GM21717 (cell line): ENCODE results near the gene KRTAP5-7.

Experiments used
- ATAC-seq: cut with Tn5 transposase; IDR thresholded peaks from one replicate; pipeline ENCODE4 v1.9.1; 2021; ENCODE audit warnings: mild to moderate bottlenecking, moderate library complexity; ENCODE audit not compliant: unreplicated experiment

Gene KRTAP5-7

DNA sequence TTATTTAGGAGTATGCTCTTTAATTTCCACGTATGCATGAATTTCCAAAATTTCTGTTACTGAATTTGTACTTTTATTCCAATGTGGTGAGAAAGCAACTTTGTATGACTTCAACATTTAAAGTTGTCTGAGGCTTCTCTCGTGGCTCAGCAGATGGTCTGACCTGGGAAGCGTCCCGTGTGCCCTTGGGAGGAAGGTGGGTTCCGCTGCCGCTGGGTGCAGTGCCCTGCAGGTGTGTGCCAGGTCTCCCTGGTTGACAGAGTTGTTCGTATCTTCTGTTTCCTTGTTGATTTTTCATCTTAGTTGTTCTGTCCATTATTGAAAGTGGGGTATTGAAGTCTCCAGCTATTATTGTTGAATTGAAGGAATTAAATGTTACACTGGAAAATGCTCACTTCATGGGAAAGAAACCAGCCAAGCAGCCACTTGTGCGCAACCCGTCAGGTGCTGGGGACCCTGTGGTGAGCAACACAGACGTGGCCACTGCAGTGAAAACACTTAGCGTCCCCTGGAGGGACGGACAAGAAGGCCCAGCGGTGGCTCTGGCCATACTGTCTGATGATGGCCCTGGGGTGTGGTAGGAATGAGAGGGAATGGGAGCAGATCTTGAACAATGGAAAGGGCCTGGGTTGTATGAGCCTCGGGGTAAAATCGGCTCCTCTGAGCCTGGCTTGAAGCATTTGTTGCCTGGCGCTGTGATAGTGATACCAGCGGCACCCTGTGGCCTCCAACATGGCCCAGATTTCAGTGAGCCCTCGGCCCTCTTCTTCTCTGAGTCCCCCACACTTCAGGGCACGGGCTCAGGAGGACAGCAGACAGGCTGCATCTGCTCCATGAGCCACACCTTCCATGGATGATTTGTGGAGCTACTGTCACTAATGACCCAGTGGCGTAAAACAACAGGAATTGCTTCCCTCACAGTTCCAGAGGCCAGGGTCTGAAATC is 31.5 kb upstream of the KRTAP5-7 start:
- ATAC-seq, result no peak

DNA sequence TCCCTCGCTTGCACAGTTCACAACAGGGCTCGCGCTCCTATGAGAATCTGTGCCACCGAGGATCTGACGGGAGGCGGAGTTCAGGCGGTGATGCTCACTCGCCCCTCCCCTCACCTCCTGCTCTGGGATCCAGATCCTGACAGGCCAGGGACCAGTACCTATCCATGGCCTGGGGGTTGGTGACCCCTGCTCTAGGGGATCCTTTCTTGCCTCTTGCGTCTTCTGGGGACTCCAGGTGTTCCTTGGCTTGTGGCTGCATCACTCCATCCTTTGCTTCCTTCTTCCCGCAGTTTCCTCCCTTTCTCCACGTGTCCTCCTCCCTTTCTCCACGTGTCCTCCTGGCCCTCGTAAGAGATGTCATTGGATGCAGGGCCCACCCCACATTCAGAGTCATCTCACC is 30.6 kb upstream of the KRTAP5-7 start:
- no peak for ATAC-seq

DNA sequence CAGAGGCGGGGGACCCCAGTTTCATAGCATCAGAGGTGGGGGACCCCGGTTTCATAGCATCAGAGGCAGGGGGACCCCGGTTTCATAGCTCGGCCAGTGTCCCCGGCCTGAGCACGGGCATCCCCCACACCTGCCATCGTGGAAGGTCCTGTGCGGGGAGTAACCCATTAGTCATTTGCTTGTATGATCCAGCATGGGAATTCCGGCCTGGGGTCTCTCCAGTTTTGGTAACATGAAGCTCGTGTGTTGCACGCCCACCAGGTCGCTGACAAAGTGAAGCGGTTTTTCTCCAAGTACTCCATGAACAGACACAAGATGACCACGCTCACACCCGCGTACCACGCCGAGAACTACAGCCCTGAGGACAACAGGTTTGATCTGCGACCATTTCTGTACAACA is 29.0 kb upstream of the KRTAP5-7 start:
- no peak for ATAC-seq

DNA sequence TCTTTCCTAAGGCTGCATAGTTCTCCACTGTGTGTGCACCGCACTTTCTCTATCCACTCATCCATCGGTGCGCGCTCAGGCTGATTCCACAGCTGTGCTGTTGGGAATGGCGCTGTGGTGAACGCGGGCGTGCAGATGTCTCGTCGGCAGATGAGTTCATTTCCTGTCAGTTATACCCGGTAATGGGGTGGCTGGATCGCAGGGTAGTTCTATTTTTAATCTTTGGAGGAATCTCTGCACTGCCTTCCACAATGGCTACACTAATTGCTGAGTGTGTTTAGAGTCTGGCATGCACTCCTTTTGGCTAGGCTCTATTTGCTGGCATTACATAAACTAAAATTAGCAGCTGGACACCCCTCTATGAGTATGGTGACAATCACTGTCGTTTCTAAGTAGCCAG is 27.9 kb upstream of the KRTAP5-7 start:
- no peak for ATAC-seq

DNA sequence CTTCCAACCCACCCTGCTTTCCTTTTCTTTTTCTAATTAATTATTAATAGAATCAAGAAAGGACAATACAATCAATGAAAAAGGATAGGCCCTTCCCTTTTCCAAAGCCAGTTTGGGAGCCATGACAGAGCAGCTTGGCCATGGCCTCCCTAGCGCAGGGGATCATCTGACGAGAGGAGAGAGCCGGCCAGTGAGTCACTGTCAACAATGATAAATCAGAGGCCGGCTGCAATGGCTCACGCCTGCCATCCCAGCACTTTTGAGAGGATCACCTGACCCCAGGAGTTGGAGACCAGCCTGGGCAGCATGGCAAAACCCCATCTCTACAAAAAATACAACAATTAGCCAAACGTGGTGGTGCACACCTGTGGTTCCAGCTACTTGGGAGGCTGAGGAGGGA is 27.5 kb upstream of the KRTAP5-7 start:
- no peak for ATAC-seq

DNA sequence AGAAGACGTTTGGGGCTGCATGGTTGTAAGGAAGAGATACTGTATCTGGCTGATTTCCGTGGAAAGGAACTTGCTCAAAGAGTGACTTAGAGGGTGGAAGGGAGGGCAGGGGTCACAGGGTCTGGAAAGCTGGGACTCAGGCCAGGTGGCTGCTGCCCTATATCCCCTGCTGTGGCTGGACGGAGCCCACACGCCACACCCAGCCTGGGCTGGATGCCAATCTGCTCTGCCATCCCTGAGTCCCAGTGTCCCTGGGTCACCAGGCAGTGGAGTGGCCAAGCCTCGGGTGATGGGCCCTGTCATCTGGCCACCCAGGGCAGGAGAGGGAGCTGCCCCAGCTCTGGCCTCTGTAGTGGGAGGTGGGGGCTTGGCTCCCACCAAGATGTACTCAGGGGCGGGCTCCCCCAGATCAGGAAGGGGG is 26.5 kb upstream of the KRTAP5-7 start:
- no peak for ATAC-seq

DNA sequence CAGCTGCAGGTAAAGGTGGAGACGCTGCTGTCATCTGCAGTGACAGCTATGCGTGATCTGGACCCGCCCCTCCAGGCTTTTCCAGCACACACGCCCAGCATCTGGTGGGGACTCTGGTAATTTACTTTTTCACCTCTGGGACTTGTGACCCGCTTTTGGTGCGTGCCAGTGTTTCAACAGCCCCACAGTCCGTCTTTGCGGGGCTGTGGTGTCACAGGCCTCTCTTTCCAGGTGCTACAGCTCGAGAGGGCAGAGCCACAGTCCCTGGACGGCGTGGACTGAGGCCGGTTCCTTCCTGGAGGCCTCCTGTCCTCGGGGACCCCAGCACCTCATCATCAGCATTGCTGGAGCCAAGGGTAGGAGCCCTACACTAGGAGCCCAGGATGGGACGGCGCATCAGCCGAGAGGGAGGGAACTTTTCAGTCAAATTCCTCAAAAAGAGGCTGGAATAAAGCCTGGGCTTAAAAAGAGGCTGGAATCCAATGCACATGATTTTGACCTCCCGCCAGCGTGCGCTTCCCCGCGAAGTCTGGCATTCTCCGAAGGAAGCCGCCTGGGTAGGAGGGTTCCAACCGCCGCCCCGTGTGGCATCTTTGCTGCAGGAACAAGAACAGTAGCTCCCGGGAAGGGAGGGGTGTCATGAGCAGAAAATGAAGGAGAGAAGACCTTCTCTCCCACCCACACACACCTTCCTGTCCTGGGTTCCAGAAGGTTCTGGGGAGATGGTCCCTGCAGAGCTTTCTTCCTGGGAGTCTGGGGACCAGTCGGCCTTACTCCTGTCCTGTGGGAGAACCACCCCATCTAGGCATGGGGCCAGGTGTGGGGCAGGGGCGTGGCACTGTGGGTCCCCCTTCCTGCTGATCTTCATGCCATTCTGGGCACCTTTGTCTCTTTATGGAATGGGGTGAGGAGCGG is 25.7 kb upstream of the KRTAP5-7 start:
- no peak for ATAC-seq

DNA sequence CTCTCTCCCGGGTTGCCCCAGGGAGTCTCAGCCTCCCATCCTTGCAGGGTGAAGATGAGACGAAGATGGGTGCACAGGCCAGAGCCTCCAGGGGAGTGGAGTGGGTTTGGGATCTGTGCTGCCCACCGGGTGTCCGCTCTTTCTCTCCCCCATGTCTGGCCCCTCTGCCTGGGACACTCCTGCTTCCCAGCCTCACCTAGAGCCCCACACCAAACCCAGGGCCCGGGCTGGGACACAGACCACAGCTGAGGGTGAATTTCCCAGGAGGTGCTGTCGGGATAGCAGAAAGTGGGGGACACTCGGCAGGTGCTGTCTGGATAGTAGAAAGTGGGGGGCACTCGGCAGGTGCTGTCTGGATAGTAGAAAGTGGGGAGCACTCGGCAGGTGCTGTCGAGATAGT is 25.0 kb upstream of the KRTAP5-7 start:
- no peak for ATAC-seq

DNA sequence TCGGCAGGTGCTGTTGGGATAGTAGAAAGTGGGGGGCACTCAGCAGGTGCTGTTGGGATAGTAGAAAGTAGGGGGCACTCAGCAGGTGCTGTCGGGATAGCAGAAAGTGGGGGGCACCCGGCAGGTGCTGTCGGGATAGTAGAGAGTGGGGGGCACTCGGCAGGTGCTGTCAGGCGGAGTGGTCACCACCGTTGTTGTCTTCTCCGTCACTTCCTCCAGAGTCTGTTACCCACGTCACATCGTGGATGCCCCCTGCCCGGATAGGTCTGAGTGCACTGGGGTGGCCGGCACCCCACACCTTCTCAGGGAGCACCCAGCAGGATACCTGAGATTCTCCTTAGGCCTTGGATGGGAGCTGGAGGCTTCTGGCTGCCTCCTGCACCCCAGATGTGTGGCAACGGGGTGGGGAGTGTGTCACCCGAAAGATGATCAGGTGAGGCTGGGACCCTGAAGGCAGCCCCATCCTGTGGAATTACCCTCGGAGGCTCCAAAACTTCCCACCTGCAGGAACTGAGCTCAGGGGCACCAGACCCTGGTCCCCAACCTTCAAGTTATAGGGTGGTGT is 24.1 kb upstream of the KRTAP5-7 start:
- no peak for ATAC-seq

DNA sequence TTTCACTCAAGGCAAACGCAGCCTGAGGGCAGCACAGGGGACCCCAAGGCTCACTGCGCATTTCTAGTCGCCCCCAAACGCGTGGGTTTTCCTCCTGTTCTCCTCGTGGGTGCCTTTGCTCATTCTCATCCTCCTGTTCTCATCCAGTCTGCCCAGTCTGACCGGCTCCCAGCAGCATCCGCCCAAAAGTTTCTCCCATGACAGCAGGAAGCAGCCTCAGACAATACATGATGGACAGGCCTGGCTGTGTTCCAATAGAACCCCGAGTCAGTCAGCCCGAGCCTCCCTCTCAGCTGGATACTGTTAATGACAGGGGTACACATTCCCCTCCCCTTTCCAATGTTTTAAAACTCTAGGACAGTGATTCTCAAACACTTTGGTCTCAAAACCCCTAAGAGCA is 22.5 kb upstream of the KRTAP5-7 start:
- ATAC-seq, result no peak

DNA sequence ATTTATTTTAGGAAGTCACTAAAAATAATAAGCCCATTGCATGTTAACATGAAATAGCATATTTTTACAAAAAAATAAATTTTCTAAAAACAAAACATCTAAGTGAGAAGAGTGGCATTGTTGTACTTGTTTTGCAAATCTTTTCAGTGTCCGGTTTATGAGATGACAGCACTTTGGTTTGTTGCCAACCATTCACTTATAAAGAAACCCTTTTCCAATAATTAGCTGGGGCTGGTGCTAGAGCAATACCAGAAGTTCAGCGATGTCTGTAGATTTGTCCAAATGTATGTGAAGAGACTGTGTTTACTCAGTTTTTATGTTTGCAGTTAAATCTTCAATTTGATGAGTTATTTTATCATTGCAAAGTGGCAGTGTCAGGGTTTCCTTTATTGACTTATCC is 22.1 kb upstream of the KRTAP5-7 start:
- ATAC-seq, result no peak

DNA sequence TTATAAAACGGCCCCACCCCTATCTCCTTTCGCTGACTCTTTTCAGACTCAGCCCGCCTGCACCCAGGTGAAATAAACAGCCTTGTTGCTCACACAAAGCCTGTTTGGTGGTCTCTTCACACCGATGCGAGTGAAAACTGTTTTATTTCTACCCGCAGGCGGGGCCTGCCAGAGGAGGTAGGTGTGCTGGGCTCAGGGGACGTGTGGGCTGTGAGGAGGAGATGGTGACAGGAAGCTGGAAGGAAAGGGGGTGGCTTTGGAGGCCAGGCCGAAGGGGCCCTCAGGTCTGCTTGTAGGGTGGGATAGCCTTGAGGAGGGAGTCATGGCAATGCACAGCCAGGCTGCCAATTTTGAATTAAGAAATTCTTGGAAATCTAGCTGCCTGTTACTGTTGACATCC is 21.3 kb upstream of the KRTAP5-7 start:
- ATAC-seq, result no peak

DNA sequence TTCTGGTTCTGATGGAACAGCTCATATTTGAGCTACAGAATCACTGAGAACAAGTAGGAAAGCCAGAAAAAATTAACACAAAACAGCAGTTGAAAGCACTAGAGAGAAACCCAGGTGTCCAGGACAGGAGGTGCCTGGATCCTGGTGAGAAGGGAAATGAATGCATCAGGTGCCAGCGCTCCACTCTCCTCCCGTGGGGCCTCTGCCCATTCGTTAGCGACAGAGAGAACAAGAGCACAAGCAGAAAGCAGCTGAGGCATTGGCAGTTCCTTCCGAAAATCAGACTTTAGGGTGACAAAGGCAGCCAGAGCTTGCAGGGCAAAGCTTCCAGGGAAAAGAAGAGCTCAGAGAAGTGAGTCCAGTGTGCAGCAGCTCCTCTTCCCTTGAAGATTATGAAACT is 20.0 kb upstream of the KRTAP5-7 start:
- ATAC-seq, result no peak

DNA sequence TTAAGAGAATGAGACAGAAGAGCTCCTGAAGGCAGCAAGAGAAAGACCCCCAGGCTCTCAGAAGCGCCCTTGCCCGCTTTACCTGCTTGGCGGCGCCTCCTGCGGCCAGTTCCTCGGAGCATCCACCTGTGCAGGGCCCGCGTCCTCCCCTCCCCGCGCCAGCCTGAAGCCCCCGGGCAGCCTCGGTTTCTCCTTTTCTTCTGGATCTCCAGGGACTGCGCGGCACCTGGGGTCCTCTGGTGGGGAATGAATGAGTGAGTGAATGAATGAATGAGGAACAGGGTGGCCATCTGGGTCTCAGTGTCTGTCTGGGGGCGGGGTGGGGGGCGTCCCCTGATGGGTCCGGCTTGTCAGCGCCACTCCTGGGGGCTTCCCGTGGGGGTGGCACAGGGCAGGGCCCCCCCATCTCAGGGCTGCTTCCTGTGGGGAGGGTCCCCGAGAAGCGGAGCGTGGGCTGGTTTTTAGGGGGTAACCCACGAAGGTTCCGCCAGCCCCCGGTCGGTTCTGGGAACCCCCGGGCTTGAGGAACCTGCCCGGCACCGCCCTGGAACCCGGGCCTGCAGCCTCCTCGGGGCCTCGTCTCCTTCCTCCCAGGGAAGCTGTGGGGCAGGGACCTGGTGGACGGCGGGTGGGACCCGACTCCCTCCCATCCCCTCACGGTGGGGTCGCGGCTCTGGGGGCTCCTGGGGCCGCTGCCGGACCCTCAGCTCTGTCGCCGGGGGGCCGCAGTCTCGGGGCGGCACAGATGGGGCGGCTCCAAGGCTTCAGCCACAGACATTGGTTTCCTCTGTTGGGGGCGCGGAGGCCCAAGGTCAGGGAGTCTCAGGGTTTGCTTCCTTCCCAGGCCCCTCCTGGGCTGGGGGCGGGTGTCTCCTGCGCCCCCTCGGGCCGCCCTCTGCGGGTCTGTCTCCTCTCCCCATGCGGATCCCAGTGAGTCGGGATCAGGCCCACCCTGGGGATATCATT is 8.3 kb upstream of the KRTAP5-7 start:
- ATAC-seq, result no peak

DNA sequence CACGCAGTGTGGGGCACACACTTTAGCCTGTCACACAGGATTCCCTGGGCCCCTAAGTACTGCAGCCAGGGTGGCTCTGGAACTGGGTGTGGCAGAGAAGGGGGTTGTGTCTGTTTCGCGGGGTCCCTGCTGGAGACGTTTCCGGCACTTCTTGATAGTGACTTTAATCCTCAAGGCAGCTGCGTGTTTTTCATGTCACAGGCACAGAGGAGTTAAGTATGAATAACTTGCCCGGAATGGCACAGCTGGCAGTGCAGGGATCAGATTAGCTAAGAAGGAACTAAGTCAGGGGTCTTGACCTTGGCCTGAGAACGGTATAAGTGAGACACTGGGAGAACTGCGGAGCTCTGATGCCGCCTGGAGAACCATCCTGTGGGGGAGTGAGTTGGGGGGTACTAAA is 7.5 kb upstream of the KRTAP5-7 start:
- no peak for ATAC-seq

DNA sequence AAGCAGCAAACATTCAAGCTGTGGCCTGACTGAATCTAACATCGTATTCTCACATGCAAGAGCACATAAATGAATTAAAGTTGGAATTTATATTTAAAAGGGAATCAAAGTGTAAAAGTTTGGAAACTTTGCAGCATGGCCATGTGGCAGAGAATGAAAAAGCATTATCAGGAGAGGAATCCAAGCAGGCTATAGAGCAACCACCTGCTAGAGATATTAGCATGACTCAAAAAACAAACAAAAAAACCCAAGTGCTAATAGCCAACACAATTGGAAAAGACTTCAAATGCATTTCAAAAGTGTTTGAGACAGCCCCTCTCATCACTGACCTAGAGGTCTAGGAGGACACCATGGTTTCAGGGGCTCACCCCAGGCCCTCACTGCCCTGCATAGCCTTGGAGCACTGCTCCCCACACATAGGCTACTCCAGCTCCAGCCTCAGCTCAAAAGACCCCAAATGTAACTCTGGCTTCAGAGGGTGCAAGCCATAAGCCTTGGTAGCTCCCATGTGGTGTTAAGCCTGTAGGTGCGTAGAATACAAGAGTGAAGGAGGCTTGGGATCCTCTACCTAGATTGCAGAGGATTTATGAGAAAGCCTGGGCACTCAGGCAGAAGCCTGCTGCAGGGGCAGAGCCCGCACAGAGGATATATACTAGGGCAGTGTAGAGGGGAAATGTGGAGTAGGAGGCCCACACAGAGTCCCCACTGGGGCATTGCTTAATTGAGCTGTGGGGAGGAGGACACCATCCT is 1.7 kb upstream of the KRTAP5-7 start:
- no peak for ATAC-seq

DNA sequence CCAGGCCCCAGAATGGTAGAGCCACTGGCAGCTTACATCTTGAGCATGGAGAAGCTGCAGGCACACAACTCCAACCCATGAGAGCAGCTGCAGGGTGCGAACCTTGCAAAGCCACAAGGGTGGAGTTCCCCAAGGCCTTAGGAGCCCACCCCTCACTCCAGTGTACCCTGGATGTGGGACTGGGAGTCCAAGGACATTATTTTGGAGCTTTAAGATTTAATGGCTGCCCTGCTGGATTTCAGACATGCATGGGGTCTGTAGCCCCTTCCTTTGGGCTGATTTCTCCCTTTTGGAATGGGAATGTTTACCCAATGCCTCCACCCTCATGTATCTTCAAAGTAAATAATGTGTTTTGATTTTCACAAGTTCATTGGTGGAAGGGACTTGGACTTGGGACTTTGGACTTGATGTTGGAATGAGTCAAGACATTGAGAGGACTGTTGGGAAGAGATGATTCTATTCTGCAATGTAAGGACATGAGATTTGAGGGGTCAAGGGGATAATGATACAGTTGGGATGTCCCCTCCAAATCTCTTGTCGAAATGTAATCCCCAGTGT is 1.1 kb upstream of the KRTAP5-7 start:
- ATAC-seq, result no peak

DNA sequence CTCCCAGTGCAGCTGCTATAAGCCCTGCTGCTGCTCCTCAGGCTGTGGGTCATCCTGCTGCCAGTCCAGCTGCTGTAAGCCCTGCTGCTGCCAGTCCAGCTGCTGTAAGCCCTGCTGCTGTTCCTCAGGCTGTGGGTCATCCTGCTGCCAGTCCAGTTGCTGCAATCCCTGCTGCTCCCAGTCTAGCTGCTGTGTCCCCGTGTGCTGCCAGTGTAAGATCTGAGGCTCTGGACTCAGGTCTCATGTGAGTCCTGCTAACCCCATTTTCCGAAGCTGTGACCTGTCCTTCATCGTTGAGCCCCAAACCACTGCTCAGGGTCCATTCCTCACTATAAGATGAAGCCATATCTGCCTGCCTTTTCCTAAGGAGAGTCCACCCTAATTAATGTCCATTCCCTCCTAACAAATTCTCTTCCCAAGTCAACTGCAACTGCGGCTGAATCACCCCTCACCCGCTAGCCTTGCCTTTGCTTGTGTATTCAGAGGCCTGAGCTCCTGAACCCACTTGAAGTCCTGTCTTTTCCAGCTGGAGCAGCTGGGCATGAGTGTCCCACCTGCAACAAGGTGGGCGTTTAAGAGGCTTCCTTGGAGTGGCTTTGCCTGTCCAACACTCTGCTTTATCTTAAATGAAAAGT is 626 bp downstream of the KRTAP5-7 start:
- no peak for ATAC-seq

DNA sequence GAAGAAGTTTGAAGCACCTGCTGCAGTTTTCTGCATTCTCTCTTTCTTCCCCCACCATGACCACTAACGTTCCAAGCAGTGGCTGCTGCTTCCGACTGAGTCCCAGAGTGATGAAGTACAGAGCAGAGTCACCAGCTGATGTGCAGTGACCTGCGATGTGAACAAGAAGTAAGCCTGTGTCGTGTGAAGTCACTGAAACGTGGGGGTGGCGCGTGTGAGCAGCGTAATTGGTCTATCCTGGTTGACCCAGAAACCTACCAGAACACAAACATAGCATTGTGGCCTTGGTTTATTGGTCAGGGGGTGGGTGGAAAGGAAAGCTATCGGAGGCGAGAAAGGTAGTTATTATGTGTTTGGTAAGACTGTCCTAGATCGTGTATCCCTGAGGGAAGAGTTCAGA is 3.5 kb downstream of the KRTAP5-7 start:
- no peak for ATAC-seq
